GM12864 (cell line): ENCODE results near the gene EGF.
A peak's percentile ranks its signal among the peaks of the same experiment; 100 is the strongest.

Experiments used
- DNase-seq: peaks from one replicate; pipeline ENCODE4 v3.0.0-alpha.2; 2011; ENCODE audit warnings: low read depth
- H3K4me3 ChIP-seq: 2 replicates; pipeline ENCODE4 v1.5.1; 2011; ENCODE audit warnings: mild to moderate bottlenecking, low read depth, low read length, control low read depth
- CTCF ChIP-seq: IDR thresholded peaks from 2 replicates; pipeline ENCODE4 v1.5.1; 2011; ENCODE audit warnings: low read depth, mild to moderate bottlenecking, moderate library complexity, low read length, control low read depth, inconsistent platforms; ENCODE audit errors: missing control alignments

EGF gene

GRCh38 chr4:109955146-109955545, 42.5 kb downstream of the EGF start:
- no peak overlapping the region for H3K4me3 ChIP-seq
- DNase-seq: no peak
- no peak for TF ChIP-seq CTCF

GRCh38 chr4:109957227-109957626, 44.5 kb downstream of the EGF start:
- TF ChIP-seq CTCF: no peak
- H3K4me3 ChIP-seq: no peak overlapping the region
- DNase-seq: no peak

- no peak overlapping the region for H3K4me3 ChIP-seq
- DNase-seq: peak; percentile 25
- no peak for TF ChIP-seq CTCF
Observed at GRCh38 chr4:109959195-109959594, 46.5 kb downstream of the EGF start.

GRCh38 chr4:109962401-109962800, 49.7 kb downstream of the EGF start:
- TF ChIP-seq CTCF: no peak
- H3K4me3 ChIP-seq: no peak overlapping the region
- no peak for DNase-seq

GRCh38 chr4:109966891-109967481, 54.3 kb downstream of the EGF start:
- DNase-seq: no peak
- no peak overlapping the region for H3K4me3 ChIP-seq
- no peak for TF ChIP-seq CTCF

GRCh38 chr4:109967798-109968520, 55.3 kb downstream of the EGF start:
- DNase-seq: no peak
- H3K4me3 ChIP-seq: no peak overlapping the region
- no peak for TF ChIP-seq CTCF

- no peak for TF ChIP-seq CTCF
- H3K4me3 ChIP-seq: no peak overlapping the region
- DNase-seq: no peak
Observed at GRCh38 chr4:109969087-109969486, 56.4 kb downstream of the EGF start.
